BLaER1 (cell line): Measurements from ENCODE around the gene NETO2.
A peak's percentile ranks its signal among the peaks of the same experiment; 100 is the strongest.
"Not testable (repeated sequence)": the region's sequence is repeated elsewhere in the genome, so short reads cannot be mapped to it uniquely, and the experiment has no call there.

Experiments
- H3K27ac ChIP-seq: shearing (Covaris generic); formaldehyde crosslinking; 2 replicates; pipeline ENCODE4 v1.8.1; 2022
- H3K27me3 ChIP-seq: shearing (Covaris generic); formaldehyde crosslinking; 2 replicates; pipeline ENCODE4 v1.8.1; 2022
- H3K36me3 ChIP-seq: shearing (Covaris generic); formaldehyde crosslinking; 2 replicates; pipeline ENCODE4 v1.8.1; 2022
- H3K4me1 ChIP-seq: shearing (Covaris generic); formaldehyde crosslinking; 2 replicates; pipeline ENCODE4 v1.8.1; 2022
- H3K4me2 ChIP-seq: shearing (Covaris generic); formaldehyde crosslinking; 2 replicates; pipeline ENCODE4 v1.8.1; 2022
- H3K4me3 ChIP-seq: shearing (Covaris generic); formaldehyde crosslinking; 2 replicates; pipeline ENCODE4 v1.8.1; 2022
- H3K9ac ChIP-seq: shearing (Covaris generic); formaldehyde crosslinking; 2 replicates; pipeline ENCODE4 v1.8.1; 2022
- H3K9me3 ChIP-seq: shearing (Covaris generic); formaldehyde crosslinking; 2 replicates; pipeline ENCODE4 v1.8.1; 2022
- H4K20me1 ChIP-seq: shearing (Covaris generic); formaldehyde crosslinking; 2 replicates; pipeline ENCODE4 v1.8.1; 2022
- Cebpa-rat ChIP-seq: shearing (Covaris generic); IDR thresholded peaks from 2 replicates; pipeline ENCODE4 v1.8.1; 2022

Gene NETO2

GRCh38 chr16:47143677-47144558, at the start of gene NETO2:
NETO2 (minus strand) TSS chr16:47143945; CDS start chr16:47143612, 333 bp downstream.
- H3K27me3 ChIP-seq: peaks cover 42% of the 10 kb centered on the region
- H3K4me2 ChIP-seq: peak within 1 kb of the TSS; percentile 89
- H3K36me3 ChIP-seq: no peaks in the 10 kb centered on the region
- peak within 1 kb of the TSS; percentile 87 for H3K9ac ChIP-seq
- H3K4me1 ChIP-seq: peaks cover 14% of the 10 kb centered on the region
- peak within 1 kb of the TSS; percentile 93 for H3K27ac ChIP-seq
- H4K20me1 ChIP-seq: peaks cover 40% of the 10 kb centered on the region
- H3K9me3 ChIP-seq: no peaks in the 10 kb centered on the region
- TF ChIP-seq Cebpa-rat: no peak
- H3K4me3 ChIP-seq: peak within 1 kb of the TSS; percentile 78

GRCh38 chr16:47182318-47182717, 38.6 kb upstream of the NETO2 start:
- Histone ChIP-seq H3K36me3 (no peaks in the 10 kb centered on the region), H3K9me3 (peaks cover 26% of the 10 kb centered on the region), H3K9ac (no peak overlapping the region), H3K4me1 (no peaks in the 10 kb centered on the region), H3K4me2 (no peak overlapping the region), H3K27ac (no peak overlapping the region), H3K4me3 (no peak overlapping the region), H3K27me3 (no peaks in the 10 kb centered on the region), H4K20me1 (no peaks in the 10 kb centered on the region)
- TF ChIP-seq Cebpa-rat: no peak

GRCh38 chr16:47181066-47181465, 37.3 kb upstream of the NETO2 start:
- not testable (repeated sequence) for H3K36me3 ChIP-seq, H3K27ac ChIP-seq, H3K9ac ChIP-seq, H4K20me1 ChIP-seq, H3K4me2 ChIP-seq, H3K4me1 ChIP-seq, H3K4me3 ChIP-seq, H3K27me3 ChIP-seq
- peaks cover 26% of the 10 kb centered on the region for H3K9me3 ChIP-seq

- H3K27me3 ChIP-seq: no peaks in the 10 kb centered on the region
- no peak overlapping the region for H3K9ac ChIP-seq
- H3K4me2 ChIP-seq: no peak overlapping the region
- TF ChIP-seq Cebpa-rat: no peak
- H3K36me3 ChIP-seq: peaks cover 7% of the 10 kb centered on the region; the same call in 1 of the 2 replicates
- H3K4me3 ChIP-seq: no peak overlapping the region
- H3K27ac ChIP-seq: no peak overlapping the region
- no peaks in the 10 kb centered on the region for H3K4me1 ChIP-seq
- H4K20me1 ChIP-seq: no peaks in the 10 kb centered on the region
- H3K9me3 ChIP-seq: peaks cover 26% of the 10 kb centered on the region
Measured at GRCh38 chr16:47180073-47180472, 36.3 kb upstream of the NETO2 start.

- no peak overlapping the region for H3K4me2 ChIP-seq
- H3K27ac ChIP-seq: no peak overlapping the region
- no peak for TF ChIP-seq Cebpa-rat
Measured at GRCh38 chr16:47175152-47175551, 31.4 kb upstream of the NETO2 start.

GRCh38 chr16:47162670-47163420, 19.1 kb upstream of the NETO2 start:
- Histone ChIP-seq H4K20me1 (no peaks in the 10 kb centered on the region), H3K4me2 (no peak overlapping the region), H3K36me3 (peaks cover 4% of the 10 kb centered on the region), H3K27me3 (no peaks in the 10 kb centered on the region), H3K4me3 (no peak overlapping the region), H3K9ac (no peak overlapping the region), H3K4me1 (no peaks in the 10 kb centered on the region), H3K27ac (no peak overlapping the region), H3K9me3 (no peaks in the 10 kb centered on the region)
- no peak for TF ChIP-seq Cebpa-rat

More at GRCh38 chr16:47175152-47175551, 31.4 kb upstream of the NETO2 start:
- no peaks in the 10 kb centered on the region for H3K4me1 ChIP-seq
- no peaks in the 10 kb centered on the region for H3K27me3 ChIP-seq
- H3K9me3 ChIP-seq: peaks cover 5% of the 10 kb centered on the region; the same call in 1 of the 2 replicates
- peaks cover 7% of the 10 kb centered on the region; the same call in 1 of the 2 replicates for H3K36me3 ChIP-seq
- H4K20me1 ChIP-seq: no peaks in the 10 kb centered on the region
- no peak overlapping the region for H3K9ac ChIP-seq
- H3K4me3 ChIP-seq: no peak overlapping the region

GRCh38 chr16:47161464-47161863, 17.7 kb upstream of the NETO2 start:
- Histone ChIP-seq H3K36me3 (peaks cover 13% of the 10 kb centered on the region), H3K4me3 (no peak overlapping the region), H3K27ac (no peak overlapping the region), H3K27me3 (no peaks in the 10 kb centered on the region), H4K20me1 (no peaks in the 10 kb centered on the region), H3K4me2 (no peak overlapping the region), H3K9me3 (no peaks in the 10 kb centered on the region), H3K4me1 (no peaks in the 10 kb centered on the region), H3K9ac (no peak overlapping the region)
- no peak for TF ChIP-seq Cebpa-rat

GRCh38 chr16:47160422-47160821, 16.7 kb upstream of the NETO2 start:
- Histone ChIP-seq H3K27ac (no peak overlapping the region), H3K4me3 (no peak overlapping the region), H3K9ac (no peak overlapping the region), H4K20me1 (no peaks in the 10 kb centered on the region), H3K27me3 (no peaks in the 10 kb centered on the region), H3K4me2 (no peak overlapping the region), H3K36me3 (peaks cover 16% of the 10 kb centered on the region), H3K4me1 (no peaks in the 10 kb centered on the region), H3K9me3 (no peaks in the 10 kb centered on the region)
- no peak for TF ChIP-seq Cebpa-rat

GRCh38 chr16:47158992-47159391, 15.2 kb upstream of the NETO2 start:
- no peak overlapping the region for H3K27ac ChIP-seq
- no peak overlapping the region for H3K9ac ChIP-seq
- H3K27me3 ChIP-seq: no peaks in the 10 kb centered on the region
- H4K20me1 ChIP-seq: no peaks in the 10 kb centered on the region
- no peak overlapping the region for H3K4me2 ChIP-seq
- H3K36me3 ChIP-seq: peaks cover 18% of the 10 kb centered on the region
- H3K4me3 ChIP-seq: no peak overlapping the region
- no peaks in the 10 kb centered on the region for H3K4me1 ChIP-seq
- peaks cover 2% of the 10 kb centered on the region; the same call in 1 of the 2 replicates for H3K9me3 ChIP-seq
- TF ChIP-seq Cebpa-rat: no peak

- H3K9me3 ChIP-seq: peaks cover 20% of the 10 kb centered on the region
Measured at GRCh38 chr16:47156680-47157215, 13.0 kb upstream of the NETO2 start.

GRCh38 chr16:47152501-47152900, 8.8 kb upstream of the NETO2 start:
- H4K20me1 ChIP-seq, H3K9ac ChIP-seq, H3K4me3 ChIP-seq, H3K4me2 ChIP-seq, H3K27ac ChIP-seq, H3K4me1 ChIP-seq, H3K27me3 ChIP-seq: not testable (repeated sequence)
- peaks cover 20% of the 10 kb centered on the region for H3K9me3 ChIP-seq
- H3K36me3 ChIP-seq: peaks cover 35% of the 10 kb centered on the region

More at GRCh38 chr16:47156680-47157215, 13.0 kb upstream of the NETO2 start:
- Histone ChIP-seq H3K27ac (no peak overlapping the region), H3K4me1 (no peaks in the 10 kb centered on the region), H3K4me3 (no peak overlapping the region), H3K4me2 (no peak overlapping the region), H3K9ac (no peak overlapping the region), H3K36me3 (peaks cover 39% of the 10 kb centered on the region), H3K27me3 (no peaks in the 10 kb centered on the region), H4K20me1 (no peaks in the 10 kb centered on the region)
- TF ChIP-seq Cebpa-rat: no peak
